Tibial nerve (tissue), 3 donors: ENCODE data around the gene FBXL19.

Experiments
- POLR2A ChIP-seq, 2 donors: fragments of 450-650 bp; IDR thresholded peaks; one replicate each; pipeline ENCODE4 v1.6.1; 2017; ENCODE audit warnings: antibody characterized with exemption in 2 of 2, mild to moderate bottlenecking in 2 of 2, moderate library complexity in 2 of 2
- TF ChIP-seq, protein P1 (sequence below), 5 experiments: fragments of 200-600 bp in 3 of 5; fragments of 450-650 bp in 2 of 5; sonication (generic) in 3 of 5; IDR thresholded peaks; one replicate each; pipeline ENCODE4 v1.5.1; 2016 to 2019; ENCODE audit warnings: antibody characterized with exemption in 5 of 5, mild to moderate bottlenecking in 3 of 5, moderate library complexity in 2 of 5

DNA sequence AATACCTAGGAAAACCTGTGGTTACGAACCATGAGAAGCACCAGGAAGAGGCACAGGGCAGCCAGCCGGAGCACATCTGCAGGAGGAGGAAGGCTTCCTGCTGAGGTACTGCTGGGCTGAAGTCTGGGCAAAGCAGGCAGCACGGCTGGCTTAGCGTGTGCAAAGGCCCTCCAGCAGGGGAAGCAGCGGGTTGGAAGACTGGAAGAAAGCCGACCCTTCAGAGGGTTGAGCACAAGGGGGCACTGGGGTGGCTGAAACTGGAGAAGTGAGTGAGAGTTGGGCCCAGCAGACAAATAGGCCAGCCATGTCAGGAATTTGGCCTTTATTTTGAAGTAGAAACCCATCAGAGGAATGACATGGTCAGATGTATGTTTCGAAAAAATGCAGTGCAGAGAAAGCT, 49.5 kb downstream of the FBXL19 start:
- TF ChIP-seq, protein P1, sequence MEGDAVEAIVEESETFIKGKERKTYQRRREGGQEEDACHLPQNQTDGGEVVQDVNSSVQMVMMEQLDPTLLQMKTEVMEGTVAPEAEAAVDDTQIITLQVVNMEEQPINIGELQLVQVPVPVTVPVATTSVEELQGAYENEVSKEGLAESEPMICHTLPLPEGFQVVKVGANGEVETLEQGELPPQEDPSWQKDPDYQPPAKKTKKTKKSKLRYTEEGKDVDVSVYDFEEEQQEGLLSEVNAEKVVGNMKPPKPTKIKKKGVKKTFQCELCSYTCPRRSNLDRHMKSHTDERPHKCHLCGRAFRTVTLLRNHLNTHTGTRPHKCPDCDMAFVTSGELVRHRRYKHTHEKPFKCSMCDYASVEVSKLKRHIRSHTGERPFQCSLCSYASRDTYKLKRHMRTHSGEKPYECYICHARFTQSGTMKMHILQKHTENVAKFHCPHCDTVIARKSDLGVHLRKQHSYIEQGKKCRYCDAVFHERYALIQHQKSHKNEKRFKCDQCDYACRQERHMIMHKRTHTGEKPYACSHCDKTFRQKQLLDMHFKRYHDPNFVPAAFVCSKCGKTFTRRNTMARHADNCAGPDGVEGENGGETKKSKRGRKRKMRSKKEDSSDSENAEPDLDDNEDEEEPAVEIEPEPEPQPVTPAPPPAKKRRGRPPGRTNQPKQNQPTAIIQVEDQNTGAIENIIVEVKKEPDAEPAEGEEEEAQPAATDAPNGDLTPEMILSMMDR (IDR thresholded peaks at IDR 0.05): no peak
- TF ChIP-seq POLR2A (IDR thresholded peaks at IDR 0.05): no peak
